Kidney epithelial cell (primary cell): ENCODE data around the gene DCTN2. TPM values are rescaled to one million over a fixed set of nuclear protein-coding genes. Genes with fewer than 3 reads are reported as not detected.

Experiments
- DNase-seq: peaks from one replicate; pipeline ENCODE4 v3.0.0-alpha.2; 2010; ENCODE audit warnings: low read depth
- H3K27me3 ChIP-seq: 2 replicates; pipeline ENCODE4 v1.6.0; 2011; ENCODE audit warnings: low read length; ENCODE audit not compliant: control insufficient read depth, insufficient read depth
- H3K36me3 ChIP-seq: 2 replicates; pipeline ENCODE4 v1.5.1; 2011; ENCODE audit warnings: low read length; ENCODE audit not compliant: control insufficient read depth, insufficient read depth
- H3K4me3 ChIP-seq: 2 replicates; pipeline ENCODE4 v1.5.1; 2011; ENCODE audit warnings: low read depth, mild to moderate bottlenecking, control low read depth, low read length
- total RNA-seq: library from RNA; depleted of rRNA; stranded (reverse); fragments of >200 nt; gene quantifications from 2 replicates; pipeline ENCODE4 v1.2.3, GENCODE V29; 2015
- TF ChIP-seq, protein P1 (sequence below): IDR thresholded peaks from 2 replicates; pipeline ENCODE4 v1.5.1; 2011; ENCODE audit warnings: mild to moderate bottlenecking, moderate library complexity, low read length, control low read depth, inconsistent platforms; ENCODE audit not compliant: insufficient read depth, poor library complexity, severe bottlenecking

DCTN2 gene
- total RNA-seq, 1 donor from 2014 or later, result 154 TPM

DNA sequence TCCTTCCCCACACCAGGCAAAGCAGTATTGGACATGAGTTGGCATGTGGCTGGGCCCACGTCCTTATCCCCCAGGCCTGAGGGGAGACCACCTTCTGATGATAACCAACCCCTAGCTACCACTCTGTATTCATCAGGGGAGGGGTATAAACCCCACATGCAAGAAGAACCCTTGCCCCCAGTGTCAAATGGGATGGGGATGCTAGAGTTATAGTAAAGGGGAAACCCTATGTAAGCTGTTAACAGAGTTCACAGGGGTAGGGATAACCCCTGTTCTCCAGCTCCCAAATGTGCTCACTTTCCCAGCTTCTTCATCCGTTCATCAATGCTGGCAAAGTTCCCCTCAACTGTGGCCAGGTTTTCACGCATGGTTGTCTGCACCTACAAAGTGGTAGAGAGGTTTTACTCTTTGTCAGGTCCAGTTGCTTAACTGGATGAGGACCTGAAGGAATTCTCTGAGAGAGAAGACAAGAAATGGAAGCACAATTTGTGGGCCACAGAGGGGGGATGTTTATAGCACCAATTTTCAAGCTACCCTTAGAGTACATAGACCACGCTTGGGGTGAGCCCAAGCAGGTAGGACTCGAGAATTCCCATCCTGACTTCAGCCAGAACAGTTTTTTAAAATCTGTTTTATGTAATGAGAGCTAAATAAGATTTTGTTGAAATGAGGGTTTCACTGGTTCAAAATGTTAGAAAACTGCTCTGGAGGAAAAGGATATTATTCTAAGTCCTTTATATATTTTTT lies 16.4 kb downstream of the DCTN2 start:
- Histone ChIP-seq H3K36me3 (peaks cover 5% of the 10 kb centered on the region), H3K27me3 (no peaks in the 10 kb centered on the region), H3K4me3 (no peak overlapping the region)
- TF ChIP-seq, protein P1, sequence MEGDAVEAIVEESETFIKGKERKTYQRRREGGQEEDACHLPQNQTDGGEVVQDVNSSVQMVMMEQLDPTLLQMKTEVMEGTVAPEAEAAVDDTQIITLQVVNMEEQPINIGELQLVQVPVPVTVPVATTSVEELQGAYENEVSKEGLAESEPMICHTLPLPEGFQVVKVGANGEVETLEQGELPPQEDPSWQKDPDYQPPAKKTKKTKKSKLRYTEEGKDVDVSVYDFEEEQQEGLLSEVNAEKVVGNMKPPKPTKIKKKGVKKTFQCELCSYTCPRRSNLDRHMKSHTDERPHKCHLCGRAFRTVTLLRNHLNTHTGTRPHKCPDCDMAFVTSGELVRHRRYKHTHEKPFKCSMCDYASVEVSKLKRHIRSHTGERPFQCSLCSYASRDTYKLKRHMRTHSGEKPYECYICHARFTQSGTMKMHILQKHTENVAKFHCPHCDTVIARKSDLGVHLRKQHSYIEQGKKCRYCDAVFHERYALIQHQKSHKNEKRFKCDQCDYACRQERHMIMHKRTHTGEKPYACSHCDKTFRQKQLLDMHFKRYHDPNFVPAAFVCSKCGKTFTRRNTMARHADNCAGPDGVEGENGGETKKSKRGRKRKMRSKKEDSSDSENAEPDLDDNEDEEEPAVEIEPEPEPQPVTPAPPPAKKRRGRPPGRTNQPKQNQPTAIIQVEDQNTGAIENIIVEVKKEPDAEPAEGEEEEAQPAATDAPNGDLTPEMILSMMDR, result no peak
- no peak for DNase-seq

DNA sequence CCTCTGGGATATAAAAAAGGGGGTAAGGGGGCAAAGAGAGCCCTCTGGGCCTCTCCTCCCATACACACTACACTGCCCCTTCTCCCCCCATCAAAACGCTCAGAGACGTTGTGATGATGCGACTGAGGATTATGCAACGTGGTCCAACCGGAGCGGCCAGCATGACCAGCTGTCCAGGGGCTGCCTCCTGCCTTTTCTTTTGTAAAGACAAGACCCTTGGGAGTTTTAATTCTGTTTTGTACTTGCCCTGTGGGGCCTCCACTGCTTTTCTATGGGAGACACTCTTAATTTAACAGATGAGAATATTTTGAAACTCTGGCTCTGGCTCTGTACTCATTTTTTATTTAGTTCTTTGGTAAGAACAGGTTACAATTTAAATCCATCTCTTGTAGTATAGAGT lies 17.2 kb downstream of the DCTN2 start:
- H3K27me3 ChIP-seq, result no peaks in the 10 kb centered on the region
- DNase-seq, result no peak
- H3K36me3 ChIP-seq, result peaks cover 5% of the 10 kb centered on the region
- no peak overlapping the region for H3K4me3 ChIP-seq
- TF ChIP-seq, protein P1, result no peak

DNA sequence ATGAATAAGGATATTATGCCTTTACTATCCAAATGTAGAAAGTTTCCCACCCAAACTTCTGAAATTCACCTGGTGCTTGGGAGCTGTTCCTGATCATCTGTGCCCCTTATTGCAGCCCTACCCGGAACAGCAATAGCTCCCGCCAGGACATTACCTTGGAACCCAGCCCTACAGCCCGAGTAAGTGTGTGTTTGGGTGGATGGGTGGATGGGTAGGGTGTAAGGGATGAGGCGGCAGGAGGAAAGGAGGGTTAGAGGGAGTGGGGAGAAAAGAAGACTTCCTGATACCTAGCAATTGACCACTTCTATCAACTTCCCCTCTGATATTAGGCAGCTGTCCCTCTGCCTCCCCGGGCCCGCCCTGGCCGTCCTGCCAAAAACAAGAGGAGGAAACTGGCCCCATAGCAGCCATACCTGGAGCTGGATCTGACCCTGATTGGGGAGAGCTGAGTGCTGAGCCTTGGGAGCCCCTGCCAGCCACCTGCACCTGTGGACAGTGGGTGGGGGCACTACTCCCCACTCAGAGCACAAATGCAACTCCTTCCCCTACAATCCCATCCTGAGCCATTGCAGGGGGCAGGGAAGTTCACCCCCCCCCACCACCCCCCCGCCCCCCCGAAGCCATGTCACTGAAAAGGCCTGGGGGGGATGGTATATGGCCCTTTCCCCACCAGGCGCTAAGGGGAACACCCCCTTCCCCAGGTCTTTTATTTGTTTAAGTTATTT lies 18.0 kb downstream of the DCTN2 start:
- Histone ChIP-seq H3K36me3 (peaks cover 5% of the 10 kb centered on the region), H3K27me3 (no peaks in the 10 kb centered on the region), H3K4me3 (no peak overlapping the region)
- TF ChIP-seq, protein P1, result no peak
- no peak for DNase-seq

- TF ChIP-seq, protein P1, result no peak
- peaks cover 5% of the 10 kb centered on the region for H3K36me3 ChIP-seq
- H3K27me3 ChIP-seq, result no peaks in the 10 kb centered on the region
- DNase-seq, result no peak
- no peak overlapping the region for H3K4me3 ChIP-seq
Observed at GRCh38 chr12:57528176-57528575, 18.8 kb downstream of the DCTN2 start.

DNA sequence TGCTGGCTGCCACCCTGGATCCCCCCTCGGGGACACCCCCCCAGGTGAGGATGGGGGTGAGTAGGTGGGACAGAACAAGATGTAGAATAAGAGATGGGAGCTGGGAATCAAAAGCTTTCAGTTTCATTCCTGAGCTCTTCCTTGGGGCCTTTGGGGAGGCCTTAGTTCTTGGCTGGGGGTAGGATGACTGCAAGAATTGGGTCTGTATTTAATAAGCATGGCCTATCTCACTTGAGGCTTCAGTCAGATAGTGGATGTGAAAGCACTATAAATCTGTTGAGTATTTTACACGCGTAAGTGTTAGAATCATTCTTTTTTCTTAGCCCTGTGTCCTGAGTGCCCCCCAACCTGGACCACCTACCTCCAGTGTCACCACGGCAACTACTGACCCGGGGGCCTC lies 19.8 kb downstream of the DCTN2 start:
- Histone ChIP-seq H3K27me3 (no peaks in the 10 kb centered on the region), H3K36me3 (peaks cover 4% of the 10 kb centered on the region), H3K4me3 (no peak overlapping the region)
- TF ChIP-seq, protein P1, result no peak
- no peak for DNase-seq
